Psoas muscle (tissue), 8 donors: Measurements from ENCODE around the gene GSE1. TPM values are rescaled to one million over a fixed set of nuclear protein-coding genes. Genes with fewer than 3 reads are reported as not detected.

Experiments used
- ATAC-seq, 4 donors: fragments of 200-7000 bp; cut with Tn5 transposase; one replicate each; pipeline ENCODE4 v1.9.1; 2020; ENCODE audit warnings: moderate library complexity in 3 of 4, mild to moderate bottlenecking in 2 of 4
- DNase-seq, 2 donors: peaks; one replicate each; pipeline ENCODE4 v3.0.0-alpha.2; 2020
- H3K27ac ChIP-seq: fragments of 200-600 bp; one replicate; pipeline ENCODE4 v1.8.0; 2022
- H3K27me3 ChIP-seq, 3 donors: fragments of 200-600 bp in 1 of 3; one replicate each; pipeline versions ENCODE4 v1.6.1 to v1.8.0; 2013 to 2022; ENCODE audit warnings: low read length in 2 of 3, mild to moderate bottlenecking in 2 of 3, moderate library complexity in 1 of 3; ENCODE audit not compliant: insufficient read depth in 3 of 3
- H3K36me3 ChIP-seq, 2 donors: fragments of 200-600 bp in 1 of 2; one replicate each; pipeline versions ENCODE4 v1.6.1 to v1.8.0; 2013 to 2022; ENCODE audit warnings: low read depth in 1 of 2, mild to moderate bottlenecking in 1 of 2, moderate library complexity in 1 of 2; ENCODE audit not compliant: insufficient read depth in 1 of 2
- H3K4me1 ChIP-seq: fragments of 200-600 bp; one replicate; pipeline ENCODE4 v1.8.0; 2022
- H3K4me3 ChIP-seq: fragments of 200-600 bp; one replicate; pipeline ENCODE4 v1.8.0; 2022; ENCODE audit warnings: mild to moderate bottlenecking
- H3K9me3 ChIP-seq: fragments of 200-600 bp; one replicate; pipeline ENCODE4 v1.8.0; 2022
- CTCF ChIP-seq: fragments of 200-600 bp; IDR thresholded peaks from one replicate; pipeline ENCODE4 v1.8.0; 2022; ENCODE audit warnings: antibody characterized with exemption
- WGBS, 3 donors: extraction: QIAGEN DNeasy Blood & Tissue Kit; methylation state at CpG; one replicate each; pipeline versions ENCODE4 v1.1.6 to v1.1.7; 2013; 5-methylcytosine and 5-hydroxymethylcytosine counted together
- intact Hi-C, 2 donors: fragments of 100-400 bp; cut with DNase I; formaldehyde crosslinking; loops; one replicate each; pipeline versions ENCODE4 v1.11.0 to v1.14.2; 2022
- polyA plus RNA-seq, 3 donors: library from polyadenylated mRNA; stranded (reverse); fragments of 200-250 nt; gene quantifications; one replicate each; pipeline ENCODE4 v1.2.3, GENCODE V29; 2013
- total RNA-seq, 4 donors: library from RNA; stranded (reverse); fragmentation: NEBNext Ultra II Directional in 2 of 4; extraction: Animal tissue kit (Norgen Biotek cat#: 25700) in 2 of 4; gene quantifications; one replicate each; pipeline versions ENCODE4 v1.2.1 to v1.2.4, GENCODE V29; 2021 to 2023
- donor health status: healthy with polysubstance abuse.
- donor health status: DM: no; HTN: no; CAD: no; lungs with moderate emphysema.
- donor health status: Bipolar disorder and iron deficiency.
- donor health status: healthy.
- donor health status: DM: yes; HTN: yes; CAD: no.
- donor health status: DM: no; HTN: no; CAD: no.
- donor health status: DM: no; HTN: no; CAD: no.
- donor health status: DM: yes; HTN: yes; CAD: no.

Gene GSE1
- total and polyA plus RNA-seq, 7 donors, result 10.8 to 90.5 (median 47.0) TPM

- no peak for ATAC-seq
- intact Hi-C loops, result loop anchor here in 1 of 2 donors (5.0 kb wide), 1 partner anchor 34 kb away; no protein-coding TSS in a partner anchor
Observed at GRCh38 chr16:85568519-85568918, 44.6 kb upstream of the GSE1 start.

GRCh38 chr16:85569039-85569614 lies 44.0 kb upstream of the GSE1 start:
- TF ChIP-seq CTCF, result no peak
- 88 to 95% (median 93%) methylated on average over 11 of the region's 11 CpGs for WGBS, 3 donors

More at GRCh38 chr16:85568519-85568918, 44.6 kb upstream of the GSE1 start:
- H3K27me3 ChIP-seq, result no peaks in the 10 kb centered on the region
- 88 to 97% (median 94%) methylated on average over 8 of the region's 8 CpGs for WGBS, 3 donors
- H3K4me3 ChIP-seq, result no peak overlapping the region
- TF ChIP-seq CTCF, result no peak
- no peaks in the 10 kb centered on the region for H3K9me3 ChIP-seq
- no peak for DNase-seq
- peaks cover 57% of the 10 kb centered on the region for H3K4me1 ChIP-seq
- H3K27ac ChIP-seq, result no peak overlapping the region
- no peaks in the 10 kb centered on the region for H3K36me3 ChIP-seq

GRCh38 chr16:85569615-85570212 lies 43.4 kb upstream of the GSE1 start:
- TF ChIP-seq CTCF, result no peak
- DNase-seq (no peak), ATAC-seq (peak; percentile 2 to 20 (median 10))
- Histone ChIP-seq H3K27ac (peak overlapping the region; percentile 64), H3K4me1 (peaks cover 57% of the 10 kb centered on the region), H3K4me3 (no peak overlapping the region), H3K36me3 (no peaks in the 10 kb centered on the region), H3K9me3 (no peaks in the 10 kb centered on the region), H3K27me3 (no peaks in the 10 kb centered on the region)
- WGBS, 3 donors, result 45 to 71% (median 58%) methylated on average over 20 of the region's 20 CpGs
- intact Hi-C loops, result loop anchor here in 1 of 2 donors (5.0 kb wide), 1 partner anchor 33 kb away; no protein-coding TSS in a partner anchor

More at GRCh38 chr16:85569039-85569614, 44.0 kb upstream of the GSE1 start:
- no peak overlapping the region for H3K27ac ChIP-seq
- no peaks in the 10 kb centered on the region for H3K36me3 ChIP-seq
- DNase-seq (no peak), ATAC-seq (no peak)
- H3K9me3 ChIP-seq, result no peaks in the 10 kb centered on the region
- intact Hi-C loops, result loop anchor here in 1 of 2 donors (5.0 kb wide), 1 partner anchor 33 kb away; no protein-coding TSS in a partner anchor
- H3K4me3 ChIP-seq, result no peak overlapping the region
- no peaks in the 10 kb centered on the region for H3K27me3 ChIP-seq
- H3K4me1 ChIP-seq, result peaks cover 57% of the 10 kb centered on the region

GRCh38 chr16:85570213-85570734 lies 42.8 kb upstream of the GSE1 start:
- DNase-seq (no peak), ATAC-seq (peak; percentile 3 to 62 (median 33))
- H3K4me3 ChIP-seq, result no peak overlapping the region
- peaks cover 61% of the 10 kb centered on the region for H3K4me1 ChIP-seq
- H3K27ac ChIP-seq, result peak overlapping the region; percentile 64
- H3K9me3 ChIP-seq, result no peaks in the 10 kb centered on the region
- no peaks in the 10 kb centered on the region for H3K27me3 ChIP-seq
- intact Hi-C loops, result no loop called here
- H3K36me3 ChIP-seq, result no peaks in the 10 kb centered on the region
- WGBS, 3 donors, result 36 to 57% (median 44%) methylated on average over 13 of the region's 13 CpGs
- no peak for TF ChIP-seq CTCF
